ENCODE data around the gene TUBB.

The TUBB gene

DNA sequence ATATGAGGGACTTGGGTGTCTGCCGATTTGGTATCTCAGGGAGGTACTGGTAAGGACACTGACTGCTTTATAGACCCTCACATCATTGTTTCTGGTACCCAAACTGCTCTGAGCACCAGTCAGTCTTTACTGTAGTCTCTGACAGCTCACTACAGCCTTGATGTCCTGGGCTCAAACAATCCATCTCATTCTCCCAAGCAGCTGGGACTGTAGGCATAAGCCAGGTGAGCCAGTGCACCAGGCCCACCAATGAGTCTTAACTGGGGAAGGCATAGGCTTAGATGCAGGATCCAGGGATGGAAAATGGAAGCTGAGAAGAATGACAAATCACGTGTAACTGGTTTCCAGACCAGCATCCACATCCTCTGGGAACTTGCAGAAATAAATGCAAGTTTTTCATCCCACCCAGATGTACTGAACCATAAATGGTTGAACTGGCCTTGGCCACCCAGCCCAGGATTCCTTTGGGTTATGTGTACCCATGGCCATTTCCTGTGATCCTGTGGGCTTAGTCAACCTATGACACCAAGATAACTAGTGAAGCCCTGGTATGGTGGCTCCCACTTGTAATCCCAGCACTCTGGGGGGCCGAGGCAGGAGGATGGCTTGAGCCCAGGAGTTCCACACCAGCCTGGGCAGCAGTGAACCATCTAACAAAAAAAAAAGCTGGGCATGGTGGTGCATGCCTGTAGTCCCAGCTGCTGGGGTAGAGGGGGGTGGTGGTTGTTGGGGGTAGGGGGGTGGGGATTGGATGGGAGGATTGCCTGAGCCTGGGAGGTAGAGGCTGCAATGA lies 5.8 kb downstream of the TUBB start:
- TF ChIP-seq, protein P1, sequence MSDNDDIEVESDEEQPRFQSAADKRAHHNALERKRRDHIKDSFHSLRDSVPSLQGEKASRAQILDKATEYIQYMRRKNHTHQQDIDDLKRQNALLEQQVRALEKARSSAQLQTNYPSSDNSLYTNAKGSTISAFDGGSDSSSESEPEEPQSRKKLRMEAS (IDR thresholded peaks at IDR 0.05; ENCODE audit: low read depth, low read length) = no peak
- TF ChIP-seq POLR2A (IDR thresholded peaks at IDR 0.05; ENCODE audit: extremely low read depth, insufficient read length) = no peak
- no peak for TF ChIP-seq MYC (IDR thresholded peaks at IDR 0.05; ENCODE audit: low read depth, low read length)
- TF ChIP-seq, protein P2, sequence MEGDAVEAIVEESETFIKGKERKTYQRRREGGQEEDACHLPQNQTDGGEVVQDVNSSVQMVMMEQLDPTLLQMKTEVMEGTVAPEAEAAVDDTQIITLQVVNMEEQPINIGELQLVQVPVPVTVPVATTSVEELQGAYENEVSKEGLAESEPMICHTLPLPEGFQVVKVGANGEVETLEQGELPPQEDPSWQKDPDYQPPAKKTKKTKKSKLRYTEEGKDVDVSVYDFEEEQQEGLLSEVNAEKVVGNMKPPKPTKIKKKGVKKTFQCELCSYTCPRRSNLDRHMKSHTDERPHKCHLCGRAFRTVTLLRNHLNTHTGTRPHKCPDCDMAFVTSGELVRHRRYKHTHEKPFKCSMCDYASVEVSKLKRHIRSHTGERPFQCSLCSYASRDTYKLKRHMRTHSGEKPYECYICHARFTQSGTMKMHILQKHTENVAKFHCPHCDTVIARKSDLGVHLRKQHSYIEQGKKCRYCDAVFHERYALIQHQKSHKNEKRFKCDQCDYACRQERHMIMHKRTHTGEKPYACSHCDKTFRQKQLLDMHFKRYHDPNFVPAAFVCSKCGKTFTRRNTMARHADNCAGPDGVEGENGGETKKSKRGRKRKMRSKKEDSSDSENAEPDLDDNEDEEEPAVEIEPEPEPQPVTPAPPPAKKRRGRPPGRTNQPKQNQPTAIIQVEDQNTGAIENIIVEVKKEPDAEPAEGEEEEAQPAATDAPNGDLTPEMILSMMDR (IDR thresholded peaks at IDR 0.05; ENCODE audit: low read depth, low read length) = no peak
- DNase-seq (ENCODE audit: low read depth) = peak; percentile 54
- H3K4me3 ChIP-seq (ENCODE audit: low read depth, low read length) = no peak overlapping the region

DNA sequence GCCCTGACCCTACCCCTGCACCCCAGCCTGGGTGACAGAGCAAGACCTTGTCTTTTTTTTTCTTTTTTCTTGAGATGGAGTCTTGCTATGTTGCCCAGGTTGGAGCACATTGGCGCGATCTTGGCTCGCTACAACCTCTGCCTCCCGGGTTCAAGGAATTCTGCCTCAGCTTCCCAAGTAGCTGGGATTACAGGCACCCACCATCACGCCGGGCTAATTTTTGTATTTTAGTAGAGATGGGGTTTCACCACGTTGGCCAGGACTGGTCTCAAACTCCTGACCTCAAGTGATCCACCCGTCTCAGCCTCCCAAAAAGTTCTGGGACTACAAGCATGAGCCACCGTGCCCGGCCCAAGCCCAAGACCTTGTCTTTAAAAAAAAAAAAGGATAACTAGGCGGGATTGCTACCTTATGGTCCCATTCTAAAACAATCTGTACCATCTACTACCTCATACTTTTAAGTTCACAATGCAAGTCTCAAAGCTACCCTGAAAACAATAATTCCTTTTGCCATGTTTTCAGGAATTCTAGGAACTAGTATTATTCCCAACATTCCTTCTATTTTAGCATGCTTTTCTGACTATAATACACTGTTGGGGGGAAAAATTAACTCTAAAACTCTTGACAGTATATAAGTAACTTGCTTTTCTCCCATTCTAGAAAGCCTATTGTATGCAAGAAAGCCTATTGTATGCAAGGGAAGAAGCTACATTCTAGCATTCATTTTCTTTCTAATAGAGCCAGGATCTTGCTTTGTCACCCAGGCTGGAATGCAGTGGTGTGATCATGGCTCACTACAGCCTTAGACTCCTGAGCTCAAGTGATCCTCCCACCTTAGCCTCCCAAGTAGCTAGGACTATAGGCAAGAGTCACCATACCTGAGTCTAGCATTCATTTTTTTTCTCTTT lies 6.6 kb downstream of the TUBB start:
- TF ChIP-seq POLR2A (IDR thresholded peaks at IDR 0.05; ENCODE audit: extremely low read depth, insufficient read length) = no peak
- TF ChIP-seq, protein P1 (IDR thresholded peaks at IDR 0.05; ENCODE audit: low read depth, low read length) = no peak
- TF ChIP-seq, protein P2 (IDR thresholded peaks at IDR 0.05; ENCODE audit: low read depth, low read length) = no peak
- no peak for TF ChIP-seq MYC (IDR thresholded peaks at IDR 0.05; ENCODE audit: low read depth, low read length)
- no peak for DNase-seq (ENCODE audit: low read depth)
- no peak overlapping the region for H3K4me3 ChIP-seq (ENCODE audit: low read depth, low read length)

DNA sequence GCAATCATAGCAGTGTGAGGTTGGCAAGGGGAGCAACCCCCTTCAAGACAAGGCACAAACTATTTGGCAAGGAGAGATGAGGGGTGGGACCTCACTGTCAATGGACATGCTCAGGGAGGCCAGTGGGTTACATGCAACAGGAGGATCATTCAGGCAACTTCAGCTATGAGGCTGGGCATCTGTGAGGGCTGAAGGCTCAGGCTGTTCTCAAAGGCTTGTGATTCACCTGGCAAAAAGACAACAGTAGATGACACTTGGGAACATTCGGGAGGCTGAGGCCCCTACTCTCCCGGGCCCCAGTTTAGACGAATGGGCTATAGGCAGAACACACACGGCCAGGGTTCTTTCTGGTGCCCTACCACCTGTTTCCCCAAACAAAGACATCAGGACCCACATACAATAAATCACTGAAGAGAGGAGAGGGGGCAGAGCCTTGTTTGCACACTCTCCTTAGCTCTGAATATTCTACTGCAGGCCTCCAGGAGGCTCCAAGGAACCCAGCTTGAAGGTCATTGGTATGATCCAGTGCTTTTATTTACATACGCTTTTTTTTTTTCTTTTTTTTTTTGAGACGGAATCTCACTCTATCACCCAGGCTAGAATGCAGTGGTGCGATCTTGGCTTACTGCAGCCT lies 7.9 kb downstream of the TUBB start:
- DNase-seq (ENCODE audit: low read depth) = peak; percentile 38

DNA sequence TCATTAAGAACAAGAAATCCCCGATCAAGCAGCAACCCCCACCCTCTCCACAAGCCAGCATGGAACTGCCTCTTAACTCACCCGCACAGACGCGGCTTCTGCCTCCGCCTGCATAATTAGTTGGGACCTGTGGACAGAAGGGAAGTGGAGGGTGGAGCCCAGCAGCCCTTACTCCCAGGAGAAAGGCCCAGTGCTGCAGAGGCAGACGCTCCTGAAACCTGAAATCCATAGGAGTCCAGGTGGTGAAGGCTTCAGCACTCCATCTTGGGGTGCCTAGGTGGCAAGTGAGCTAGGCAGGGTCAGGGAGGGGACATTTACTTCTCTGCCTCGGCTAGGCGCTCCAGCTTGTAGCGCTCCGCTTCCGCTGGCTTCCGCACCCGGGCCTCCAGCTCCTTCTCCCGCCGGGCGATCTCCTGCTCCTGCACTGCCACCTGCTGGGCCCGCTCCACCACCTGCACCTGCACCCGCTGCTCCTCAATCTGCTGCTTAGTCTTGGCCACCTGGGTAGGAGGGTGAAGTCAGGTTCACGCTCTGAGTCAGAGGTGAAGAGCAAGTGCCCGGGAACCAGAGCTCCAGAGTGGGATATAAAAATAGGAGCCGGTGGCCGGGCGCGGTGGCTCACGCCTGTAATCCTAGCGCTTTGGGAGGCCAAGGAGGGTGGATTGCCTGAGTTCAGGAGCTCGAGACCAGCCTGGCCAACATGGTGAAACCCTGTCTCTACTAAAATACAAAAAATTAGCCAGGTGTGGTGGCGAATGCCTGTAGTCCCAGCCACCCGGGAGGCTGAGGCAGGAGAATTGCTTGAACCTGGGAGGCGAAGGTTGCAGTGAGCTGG lies 10.7 kb downstream of the TUBB start:
- no peak overlapping the region for H3K4me3 ChIP-seq (ENCODE audit: low read depth, low read length)
- DNase-seq (ENCODE audit: low read depth) = peak; percentile 78
- TF ChIP-seq, protein P2 (IDR thresholded peaks at IDR 0.05; ENCODE audit: low read depth, low read length) = peak; percentile 61
- TF ChIP-seq MYC (IDR thresholded peaks at IDR 0.05; ENCODE audit: low read depth, low read length) = no peak
- TF ChIP-seq, protein P1 (IDR thresholded peaks at IDR 0.05; ENCODE audit: low read depth, low read length) = no peak
- TF ChIP-seq POLR2A (IDR thresholded peaks at IDR 0.05; ENCODE audit: extremely low read depth, insufficient read length) = no peak

More for the DNA sequence above, 7.9 kb downstream of the TUBB start:
- TF ChIP-seq, protein P1 (IDR thresholded peaks at IDR 0.05; ENCODE audit: low read depth, low read length) = no peak
- TF ChIP-seq, protein P2 (IDR thresholded peaks at IDR 0.05; ENCODE audit: low read depth, low read length) = no peak
- no peak for TF ChIP-seq POLR2A (IDR thresholded peaks at IDR 0.05; ENCODE audit: extremely low read depth, insufficient read length)
- no peak for TF ChIP-seq MYC (IDR thresholded peaks at IDR 0.05; ENCODE audit: low read depth, low read length)
- no peak overlapping the region for H3K4me3 ChIP-seq (ENCODE audit: low read depth, low read length)
